DND-41 (cell line): ENCODE data around the gene FOXN1.

Experiments used
- EZH2 ChIP-seq: IDR thresholded peaks from 3 replicates; pipeline ENCODE4 v1.6.1; 2012; ENCODE audit warnings: borderline replicate concordance, low read depth, mild to moderate bottlenecking, moderate library complexity, low read length, inconsistent platforms; ENCODE audit not compliant: severe bottlenecking
- TF ChIP-seq, protein P1 (sequence below): IDR thresholded peaks from 2 replicates; pipeline ENCODE4 v1.5.1; 2012; ENCODE audit warnings: borderline replicate concordance, low read length, moderate library complexity, mild to moderate bottlenecking; ENCODE audit not compliant: poor library complexity, severe bottlenecking; ENCODE audit errors: extremely low read depth

GRCh38 chr17:28530926-28531325, 24.8 kb downstream of the FOXN1 start:
- TF ChIP-seq, protein P1, sequence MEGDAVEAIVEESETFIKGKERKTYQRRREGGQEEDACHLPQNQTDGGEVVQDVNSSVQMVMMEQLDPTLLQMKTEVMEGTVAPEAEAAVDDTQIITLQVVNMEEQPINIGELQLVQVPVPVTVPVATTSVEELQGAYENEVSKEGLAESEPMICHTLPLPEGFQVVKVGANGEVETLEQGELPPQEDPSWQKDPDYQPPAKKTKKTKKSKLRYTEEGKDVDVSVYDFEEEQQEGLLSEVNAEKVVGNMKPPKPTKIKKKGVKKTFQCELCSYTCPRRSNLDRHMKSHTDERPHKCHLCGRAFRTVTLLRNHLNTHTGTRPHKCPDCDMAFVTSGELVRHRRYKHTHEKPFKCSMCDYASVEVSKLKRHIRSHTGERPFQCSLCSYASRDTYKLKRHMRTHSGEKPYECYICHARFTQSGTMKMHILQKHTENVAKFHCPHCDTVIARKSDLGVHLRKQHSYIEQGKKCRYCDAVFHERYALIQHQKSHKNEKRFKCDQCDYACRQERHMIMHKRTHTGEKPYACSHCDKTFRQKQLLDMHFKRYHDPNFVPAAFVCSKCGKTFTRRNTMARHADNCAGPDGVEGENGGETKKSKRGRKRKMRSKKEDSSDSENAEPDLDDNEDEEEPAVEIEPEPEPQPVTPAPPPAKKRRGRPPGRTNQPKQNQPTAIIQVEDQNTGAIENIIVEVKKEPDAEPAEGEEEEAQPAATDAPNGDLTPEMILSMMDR: no peak
- TF ChIP-seq EZH2: no peak
